Hair follicular keratinocyte (primary cell): ENCODE results near the gene IGFBP1. TPM values are rescaled to one million over a fixed set of nuclear protein-coding genes. Genes with fewer than 3 reads are reported as not detected.

Experiments
- total RNA-seq: library from RNA; depleted of rRNA; stranded (reverse); fragments of >200 nt; gene quantifications from 2 replicates; pipeline ENCODE4 v1.2.3, GENCODE V29; 2015

Gene IGFBP1
- total RNA-seq, result not detected in 2 replicates

GRCh38 chr7:45888185-45888992, at the start of gene IGFBP1:
Gene IGFBP1, plus strand, starts transcription at chr7:45888488. Its CDS starts 165 bp downstream, at chr7:45888653.

DNA sequence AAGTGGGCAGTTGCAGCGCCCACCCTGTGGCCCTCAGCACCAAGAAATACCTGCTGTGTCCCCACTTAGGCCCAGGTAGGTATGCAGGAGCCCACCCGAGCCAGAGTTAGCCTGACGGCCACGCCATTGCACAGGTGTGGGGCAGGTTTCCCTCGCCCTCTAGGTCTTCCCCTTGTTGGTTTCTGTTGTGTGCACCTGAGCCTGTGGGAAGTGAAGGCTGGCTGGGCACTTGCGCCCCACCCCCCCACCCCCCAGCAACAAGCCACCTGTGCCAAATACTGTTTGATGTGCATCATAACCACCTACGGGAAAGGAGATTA, 15.3 kb upstream of the IGFBP1 start, which contains the start of gene CCDC201:
Gene CCDC201, minus strand, starts transcription at position 48 of the 320 bp plus-strand sequence. CDS start 75 bp downstream, outside the sequence.

GRCh38 chr7:45920502-45921380, 32.5 kb downstream of the IGFBP1 start, which contains the start of gene IGFBP3:
Gene IGFBP3, minus strand, starts transcription at chr7:45921272. Its CDS starts 132 bp downstream, at chr7:45921140.

Other genes starting within 250 kb of the IGFBP1 start
- gene CCDC201, start 15.4 kb upstream of the IGFBP1 start, total RNA-seq, result not detected in 2 replicates
- 0.23 and 1.0 TPM in 2 replicates for gene IGFBP3, start 32.8 kb downstream of the IGFBP1 start, total RNA-seq